Measurements from ENCODE around the gene ADGRG1.

Gene ADGRG1

GRCh38 chr16:57682809-57683635 lies 54.6 kb downstream of the ADGRG1 start:
- Histone ChIP-seq H3K9ac (ENCODE audit: low read depth, low read length) (no peak overlapping the region), H2AFZ (ENCODE audit: low read depth, low read length) (no peak overlapping the region), H3K9me3 (ENCODE audit: insufficient read depth, low read length, severe bottlenecking) (no peaks in the 10 kb centered on the region), H3K27ac (ENCODE audit: low read length) (no peak overlapping the region), H3K36me3 (ENCODE audit: insufficient read depth, low read length) (no peaks in the 10 kb centered on the region), H3K79me2 (ENCODE audit: insufficient read depth, low read length) (no peaks in the 10 kb centered on the region), H3K4me3 (ENCODE audit: low read depth in 1 of 2, low read length in 2 of 2) (no peak overlapping the region), H3K4me1 (ENCODE audit: insufficient read depth, low read length) (no peaks in the 10 kb centered on the region), H3K4me2 (ENCODE audit: insufficient read depth, low read length) (no peak overlapping the region), H4K20me1 (ENCODE audit: insufficient read depth, low read length) (no peaks in the 10 kb centered on the region), H3K27me3 (ENCODE audit: insufficient read depth, low read length, poor library complexity) (no peaks in the 10 kb centered on the region)
- DNase-seq (no peak), ATAC-seq (ENCODE audit: insufficient read depth, low read depth) (no peak)
- TF ChIP-seq, protein P1, sequence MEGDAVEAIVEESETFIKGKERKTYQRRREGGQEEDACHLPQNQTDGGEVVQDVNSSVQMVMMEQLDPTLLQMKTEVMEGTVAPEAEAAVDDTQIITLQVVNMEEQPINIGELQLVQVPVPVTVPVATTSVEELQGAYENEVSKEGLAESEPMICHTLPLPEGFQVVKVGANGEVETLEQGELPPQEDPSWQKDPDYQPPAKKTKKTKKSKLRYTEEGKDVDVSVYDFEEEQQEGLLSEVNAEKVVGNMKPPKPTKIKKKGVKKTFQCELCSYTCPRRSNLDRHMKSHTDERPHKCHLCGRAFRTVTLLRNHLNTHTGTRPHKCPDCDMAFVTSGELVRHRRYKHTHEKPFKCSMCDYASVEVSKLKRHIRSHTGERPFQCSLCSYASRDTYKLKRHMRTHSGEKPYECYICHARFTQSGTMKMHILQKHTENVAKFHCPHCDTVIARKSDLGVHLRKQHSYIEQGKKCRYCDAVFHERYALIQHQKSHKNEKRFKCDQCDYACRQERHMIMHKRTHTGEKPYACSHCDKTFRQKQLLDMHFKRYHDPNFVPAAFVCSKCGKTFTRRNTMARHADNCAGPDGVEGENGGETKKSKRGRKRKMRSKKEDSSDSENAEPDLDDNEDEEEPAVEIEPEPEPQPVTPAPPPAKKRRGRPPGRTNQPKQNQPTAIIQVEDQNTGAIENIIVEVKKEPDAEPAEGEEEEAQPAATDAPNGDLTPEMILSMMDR (IDR thresholded peaks at IDR 0.05; ENCODE audit: borderline replicate concordance, extremely low read depth, low read length, poor library complexity, severe bottlenecking), result no peak
- no peak for TF ChIP-seq EZH2 (IDR thresholded peaks at IDR 0.05; ENCODE audit: borderline replicate concordance, low read depth, low read length, severe bottlenecking)

DNA sequence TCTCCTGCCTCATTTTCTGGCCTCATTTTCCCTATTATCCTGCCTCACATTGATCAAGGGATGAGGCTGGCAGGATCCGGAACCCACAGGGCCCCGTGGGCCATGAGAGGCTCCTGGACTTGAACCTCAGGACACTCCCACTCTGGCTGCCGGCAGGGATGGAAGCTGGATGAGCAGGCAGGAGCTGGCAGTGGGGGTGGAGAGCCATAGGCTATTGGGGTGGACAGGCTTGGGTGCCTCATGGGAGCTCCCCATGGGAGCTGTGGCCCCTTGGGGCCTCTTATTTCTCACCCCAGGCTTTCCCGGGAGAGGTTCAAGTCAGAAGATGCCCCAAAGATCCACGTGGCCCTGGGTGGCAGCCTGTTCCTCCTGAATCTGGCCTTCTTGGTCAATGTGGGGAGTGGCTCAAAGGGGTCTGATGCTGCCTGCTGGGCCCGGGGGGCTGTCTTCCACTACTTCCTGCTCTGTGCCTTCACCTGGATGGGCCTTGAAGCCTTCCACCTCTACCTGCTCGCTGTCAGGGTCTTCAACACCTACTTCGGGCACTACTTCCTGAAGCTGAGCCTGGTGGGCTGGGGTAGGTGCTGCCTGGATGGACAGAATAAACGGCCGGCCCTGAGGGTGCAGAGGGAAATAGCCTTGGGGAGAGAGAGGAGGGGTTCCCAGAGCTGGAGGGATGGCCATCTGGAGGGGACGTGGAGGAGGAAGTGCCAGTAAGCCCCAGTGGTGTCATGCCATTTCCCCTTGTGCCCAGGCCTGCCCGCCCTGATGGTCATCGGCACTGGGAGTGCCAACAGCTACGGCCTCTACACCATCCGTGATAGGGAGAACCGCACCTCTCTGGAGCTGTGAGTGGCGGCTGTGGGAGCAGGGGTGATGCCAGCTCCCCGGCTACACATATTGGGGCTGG lies 55.5 kb downstream of the ADGRG1 start:
- Histone ChIP-seq H3K4me1 (ENCODE audit: insufficient read depth, low read length) (peaks cover 6% of the 10 kb centered on the region), H3K79me2 (ENCODE audit: insufficient read depth, low read length) (no peaks in the 10 kb centered on the region), H3K27me3 (ENCODE audit: insufficient read depth, low read length, poor library complexity) (no peaks in the 10 kb centered on the region), H2AFZ (ENCODE audit: low read depth, low read length) (no peak overlapping the region), H3K27ac (ENCODE audit: low read length) (no peak overlapping the region), H3K36me3 (ENCODE audit: insufficient read depth, low read length) (no peaks in the 10 kb centered on the region), H3K4me3 (ENCODE audit: low read depth in 1 of 2, low read length in 2 of 2) (no peak overlapping the region), H4K20me1 (ENCODE audit: insufficient read depth, low read length) (no peaks in the 10 kb centered on the region), H3K4me2 (ENCODE audit: insufficient read depth, low read length) (no peak overlapping the region), H3K9me3 (ENCODE audit: insufficient read depth, low read length, severe bottlenecking) (no peaks in the 10 kb centered on the region), H3K9ac (ENCODE audit: low read depth, low read length) (no peak overlapping the region)
- ATAC-seq (ENCODE audit: insufficient read depth, low read depth) (no peak), DNase-seq (no peak)
- no peak for TF ChIP-seq EZH2 (IDR thresholded peaks at IDR 0.05; ENCODE audit: borderline replicate concordance, low read depth, low read length, severe bottlenecking)
- TF ChIP-seq, protein P1 (IDR thresholded peaks at IDR 0.05; ENCODE audit: borderline replicate concordance, extremely low read depth, low read length, poor library complexity, severe bottlenecking), result no peak

DNA sequence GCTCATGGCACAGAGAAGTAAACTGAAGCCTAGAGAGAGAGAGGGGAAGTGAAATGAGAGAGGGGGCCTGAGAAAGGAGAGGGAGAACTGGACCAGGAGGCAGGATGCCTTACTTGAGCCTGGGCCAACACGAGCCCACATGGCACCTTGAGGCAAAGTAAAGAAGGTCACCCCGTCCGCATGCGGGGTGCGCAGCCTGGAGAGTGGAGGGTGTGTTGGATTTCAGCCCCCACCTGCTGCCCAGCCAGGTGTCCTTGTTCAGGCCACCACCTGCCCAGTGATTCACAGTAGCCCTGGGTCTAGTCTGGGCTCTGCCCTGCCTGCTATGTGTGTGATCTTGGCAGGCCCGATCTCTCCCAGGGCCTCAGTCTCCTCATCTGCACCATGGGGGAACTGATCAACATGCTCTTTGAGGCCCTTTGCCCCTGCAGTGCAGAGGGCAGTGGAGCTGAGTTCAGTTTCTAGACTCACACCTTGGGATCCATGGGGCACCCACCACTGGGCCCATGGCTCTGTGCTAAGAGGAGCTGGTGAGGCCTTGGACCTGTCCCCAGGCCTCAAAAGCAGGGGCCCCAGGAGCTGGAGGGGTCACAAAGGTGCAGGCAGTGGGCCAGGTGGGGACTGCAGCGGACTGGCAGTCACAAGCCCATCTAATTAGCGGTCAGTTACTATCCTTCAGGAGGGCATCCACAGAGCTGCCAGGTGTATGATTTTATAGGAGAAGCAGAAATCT lies 56.4 kb downstream of the ADGRG1 start:
- Histone ChIP-seq H3K4me1 (ENCODE audit: insufficient read depth, low read length) (peaks cover 15% of the 10 kb centered on the region), H3K27me3 (ENCODE audit: insufficient read depth, low read length, poor library complexity) (no peaks in the 10 kb centered on the region), H3K27ac (ENCODE audit: low read length) (no peak overlapping the region), H4K20me1 (ENCODE audit: insufficient read depth, low read length) (no peaks in the 10 kb centered on the region), H3K4me2 (ENCODE audit: insufficient read depth, low read length) (no peak overlapping the region), H3K9me3 (ENCODE audit: insufficient read depth, low read length, severe bottlenecking) (no peaks in the 10 kb centered on the region), H3K9ac (ENCODE audit: low read depth, low read length) (no peak overlapping the region), H3K36me3 (ENCODE audit: insufficient read depth, low read length) (no peaks in the 10 kb centered on the region), H3K4me3 (ENCODE audit: low read depth in 1 of 2, low read length in 2 of 2) (no peak overlapping the region), H3K79me2 (ENCODE audit: insufficient read depth, low read length) (no peaks in the 10 kb centered on the region), H2AFZ (ENCODE audit: low read depth, low read length) (no peak overlapping the region)
- no peak for TF ChIP-seq EZH2 (IDR thresholded peaks at IDR 0.05; ENCODE audit: borderline replicate concordance, low read depth, low read length, severe bottlenecking)
- TF ChIP-seq, protein P1 (IDR thresholded peaks at IDR 0.05; ENCODE audit: borderline replicate concordance, extremely low read depth, low read length, poor library complexity, severe bottlenecking), result no peak
- DNase-seq, result no peak
- no peak for ATAC-seq (ENCODE audit: insufficient read depth, low read depth)

Data from DND-41 (cell line).